HCT116 (cell line): ENCODE data around the gene ZNRF3.

Experiments
- EGR1 ChIP-seq: IDR thresholded peaks from 2 replicates; pipeline ENCODE4 v1.6.1; 2012; ENCODE audit warnings: low read depth
- EZH2 ChIP-seq: fragments of 200-600 bp; sonication (generic); IDR thresholded peaks from 2 replicates; pipeline ENCODE4 v1.6.1; 2017; ENCODE audit warnings: antibody characterized with exemption, mixed run types
- FOSL1 ChIP-seq: IDR thresholded peaks from 2 replicates; pipeline ENCODE4 v1.6.1; 2012; ENCODE audit warnings: low read depth
- JUND ChIP-seq: IDR thresholded peaks from 2 replicates; pipeline ENCODE4 v1.6.1; 2012
- POLR2A ChIP-seq: IDR thresholded peaks from 2 replicates; pipeline ENCODE4 v1.7.0; 2011; ENCODE audit warnings: borderline replicate concordance; ENCODE audit not compliant: insufficient read depth, insufficient read length; ENCODE audit errors: extremely low read depth
- POLR2AphosphoS5 ChIP-seq: IDR thresholded peaks from 2 replicates; pipeline ENCODE4 v1.6.1; 2011; ENCODE audit warnings: mild to moderate bottlenecking, low read depth, low read length, moderate library complexity
- SIN3A ChIP-seq: IDR thresholded peaks from 2 replicates; pipeline ENCODE4 v1.6.1; 2012; ENCODE audit warnings: low read depth
- SP1 ChIP-seq: IDR thresholded peaks from 2 replicates; pipeline ENCODE4 v1.6.1; 2012; ENCODE audit warnings: low read depth
- YY1 ChIP-seq: IDR thresholded peaks from 2 replicates; pipeline ENCODE4 v1.6.1; 2011; ENCODE audit warnings: low read length, low read depth, moderate library complexity, mild to moderate bottlenecking; ENCODE audit not compliant: insufficient replicate concordance; ENCODE audit errors: extremely low read depth
- TF ChIP-seq, protein P1 (sequence below), 3 experiments: fragments of 200-600 bp in 1 of 3; sonication (generic) in 1 of 3; IDR thresholded peaks in 2 of 3; conservative IDR thresholded peaks in 1 of 3; 2 replicates each; pipeline ENCODE4 v1.5.1; 2012 to 2017; ENCODE audit warnings: low read depth in 2 of 3, low read length in 2 of 3, antibody characterized with exemption in 1 of 3, borderline replicate concordance in 1 of 3, control low read depth in 1 of 3, mild to moderate bottlenecking in 1 of 3, mixed read lengths in 1 of 3, mixed run types in 1 of 3, moderate library complexity in 1 of 3; ENCODE audit not compliant: insufficient read depth in 1 of 3
- TF ChIP-seq, protein P2 (sequence below): IDR thresholded peaks from 2 replicates; pipeline ENCODE4 v1.6.1; 2012; ENCODE audit warnings: low read depth
- TF ChIP-seq, protein P3 (sequence below): IDR thresholded peaks from 2 replicates; pipeline ENCODE4 v1.6.1; 2012
- TF ChIP-seq, protein P4 (sequence below): IDR thresholded peaks from 2 replicates; pipeline ENCODE4 v1.6.1; 2012

DNA sequence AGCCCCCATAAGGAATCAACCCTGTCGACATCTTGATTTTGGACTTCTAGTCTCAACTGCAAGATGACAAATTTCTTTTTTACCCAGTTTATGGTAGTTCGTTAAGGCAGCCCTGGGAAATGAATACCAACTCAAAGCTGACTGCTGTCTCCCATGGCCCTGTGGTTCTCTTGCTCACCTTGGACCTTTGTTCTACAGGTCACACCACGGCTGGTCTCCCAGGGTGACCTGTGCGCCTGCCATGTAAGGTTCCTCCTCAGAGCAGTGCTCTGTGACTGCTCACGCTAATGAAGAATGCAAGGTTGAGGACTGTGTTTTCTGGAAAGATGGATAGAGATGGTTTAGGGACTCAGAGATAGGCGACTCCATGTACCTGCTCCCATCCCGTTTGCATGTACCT lies 68.2 kb downstream of the ZNRF3 start:
- TF ChIP-seq POLR2AphosphoS5 (no peak), YY1 (no peak), EGR1 (no peak), POLR2A (no peak), EZH2 (no peak), JUND (no peak), SIN3A (no peak), SP1 (no peak), FOSL1 (no peak)
- TF ChIP-seq, protein P1, sequence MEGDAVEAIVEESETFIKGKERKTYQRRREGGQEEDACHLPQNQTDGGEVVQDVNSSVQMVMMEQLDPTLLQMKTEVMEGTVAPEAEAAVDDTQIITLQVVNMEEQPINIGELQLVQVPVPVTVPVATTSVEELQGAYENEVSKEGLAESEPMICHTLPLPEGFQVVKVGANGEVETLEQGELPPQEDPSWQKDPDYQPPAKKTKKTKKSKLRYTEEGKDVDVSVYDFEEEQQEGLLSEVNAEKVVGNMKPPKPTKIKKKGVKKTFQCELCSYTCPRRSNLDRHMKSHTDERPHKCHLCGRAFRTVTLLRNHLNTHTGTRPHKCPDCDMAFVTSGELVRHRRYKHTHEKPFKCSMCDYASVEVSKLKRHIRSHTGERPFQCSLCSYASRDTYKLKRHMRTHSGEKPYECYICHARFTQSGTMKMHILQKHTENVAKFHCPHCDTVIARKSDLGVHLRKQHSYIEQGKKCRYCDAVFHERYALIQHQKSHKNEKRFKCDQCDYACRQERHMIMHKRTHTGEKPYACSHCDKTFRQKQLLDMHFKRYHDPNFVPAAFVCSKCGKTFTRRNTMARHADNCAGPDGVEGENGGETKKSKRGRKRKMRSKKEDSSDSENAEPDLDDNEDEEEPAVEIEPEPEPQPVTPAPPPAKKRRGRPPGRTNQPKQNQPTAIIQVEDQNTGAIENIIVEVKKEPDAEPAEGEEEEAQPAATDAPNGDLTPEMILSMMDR (IDR thresholded peaks at IDR 0.05 in 2 of 3, conservative IDR thresholded peaks at IDR 0.05 in 1 of 3; ENCODE audit: borderline replicate concordance in 1 of 3, insufficient read depth in 1 of 3, low read depth in 2 of 3, low read length in 2 of 3) = no peak
- TF ChIP-seq, protein P2, sequence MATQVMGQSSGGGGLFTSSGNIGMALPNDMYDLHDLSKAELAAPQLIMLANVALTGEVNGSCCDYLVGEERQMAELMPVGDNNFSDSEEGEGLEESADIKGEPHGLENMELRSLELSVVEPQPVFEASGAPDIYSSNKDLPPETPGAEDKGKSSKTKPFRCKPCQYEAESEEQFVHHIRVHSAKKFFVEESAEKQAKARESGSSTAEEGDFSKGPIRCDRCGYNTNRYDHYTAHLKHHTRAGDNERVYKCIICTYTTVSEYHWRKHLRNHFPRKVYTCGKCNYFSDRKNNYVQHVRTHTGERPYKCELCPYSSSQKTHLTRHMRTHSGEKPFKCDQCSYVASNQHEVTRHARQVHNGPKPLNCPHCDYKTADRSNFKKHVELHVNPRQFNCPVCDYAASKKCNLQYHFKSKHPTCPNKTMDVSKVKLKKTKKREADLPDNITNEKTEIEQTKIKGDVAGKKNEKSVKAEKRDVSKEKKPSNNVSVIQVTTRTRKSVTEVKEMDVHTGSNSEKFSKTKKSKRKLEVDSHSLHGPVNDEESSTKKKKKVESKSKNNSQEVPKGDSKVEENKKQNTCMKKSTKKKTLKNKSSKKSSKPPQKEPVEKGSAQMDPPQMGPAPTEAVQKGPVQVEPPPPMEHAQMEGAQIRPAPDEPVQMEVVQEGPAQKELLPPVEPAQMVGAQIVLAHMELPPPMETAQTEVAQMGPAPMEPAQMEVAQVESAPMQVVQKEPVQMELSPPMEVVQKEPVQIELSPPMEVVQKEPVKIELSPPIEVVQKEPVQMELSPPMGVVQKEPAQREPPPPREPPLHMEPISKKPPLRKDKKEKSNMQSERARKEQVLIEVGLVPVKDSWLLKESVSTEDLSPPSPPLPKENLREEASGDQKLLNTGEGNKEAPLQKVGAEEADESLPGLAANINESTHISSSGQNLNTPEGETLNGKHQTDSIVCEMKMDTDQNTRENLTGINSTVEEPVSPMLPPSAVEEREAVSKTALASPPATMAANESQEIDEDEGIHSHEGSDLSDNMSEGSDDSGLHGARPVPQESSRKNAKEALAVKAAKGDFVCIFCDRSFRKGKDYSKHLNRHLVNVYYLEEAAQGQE = no peak
- TF ChIP-seq, protein P3, sequence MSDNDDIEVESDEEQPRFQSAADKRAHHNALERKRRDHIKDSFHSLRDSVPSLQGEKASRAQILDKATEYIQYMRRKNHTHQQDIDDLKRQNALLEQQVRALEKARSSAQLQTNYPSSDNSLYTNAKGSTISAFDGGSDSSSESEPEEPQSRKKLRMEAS = no peak
- TF ChIP-seq, protein P4, sequence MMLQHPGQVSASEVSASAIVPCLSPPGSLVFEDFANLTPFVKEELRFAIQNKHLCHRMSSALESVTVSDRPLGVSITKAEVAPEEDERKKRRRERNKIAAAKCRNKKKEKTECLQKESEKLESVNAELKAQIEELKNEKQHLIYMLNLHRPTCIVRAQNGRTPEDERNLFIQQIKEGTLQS = no peak
